ENCODE results near the gene FGFRL1. TPM values are rescaled to one million over a fixed set of nuclear protein-coding genes. Genes with fewer than 3 reads are reported as not detected.

Gene FGFRL1
- total RNA-seq, 6 experiments from 2014 or later = 27.9 to 60.1 (median 45.7) TPM

- ATAC-seq (peak in 2 of 4 donors; percentile 3 to 4), DNase-seq (no peak)
- Histone ChIP-seq H3K27me3 (peaks cover 4 to 9% of the 10 kb centered on the region in 2 donors), H3K4me1 (peaks cover 0 to 13% (median 0%) of the 10 kb centered on the region in 4 donors), H3K36me3 (no peaks in the 10 kb centered on the region), H3K27ac (no peak overlapping the region), H3K4me3 (no peak overlapping the region), H3K9me3 (no peaks in the 10 kb centered on the region)
- TF ChIP-seq CTCF (IDR thresholded peaks at IDR 0.05) = no peak
- no peak for TF ChIP-seq POLR2A (IDR thresholded peaks at IDR 0.05)
- 28% methylated on average over 4 of the region's 63 CpGs for WGBS (ENCODE audit: insufficient coverage, low coverage, low lambda C conversion rate, missing lambda C conversion rate)
- intact Hi-C loops (cut with DNase I) = no loop called here
Observed at GRCh38 chr4:1003271-1004070, 8.0 kb upstream of the FGFRL1 start.

- TF ChIP-seq POLR2A (IDR thresholded peaks at IDR 0.05) (no peak), CTCF (IDR thresholded peaks at IDR 0.05) (no peak)
- no peak overlapping the region for H3K27ac ChIP-seq
- intact Hi-C loops (cut with DNase I) = no loop called here
- H3K4me3 ChIP-seq = no peak overlapping the region
- peaks cover 0 to 17% (median 2%) of the 10 kb centered on the region in 4 donors for H3K4me1 ChIP-seq
- H3K27me3 ChIP-seq = peaks cover 4 to 9% of the 10 kb centered on the region in 2 donors
- no peaks in the 10 kb centered on the region for H3K36me3 ChIP-seq
- DNase-seq (no peak), ATAC-seq (no peak)
- H3K9me3 ChIP-seq = no peaks in the 10 kb centered on the region
- 77% methylated on average over 4 of the region's 13 CpGs for WGBS (ENCODE audit: insufficient coverage, low coverage, low lambda C conversion rate, missing lambda C conversion rate)
Observed at GRCh38 chr4:1004071-1004418, 7.4 kb upstream of the FGFRL1 start.

GRCh38 chr4:1004557-1005485, 6.6 kb upstream of the FGFRL1 start:
- no peak for ATAC-seq
- H3K27me3 ChIP-seq = peaks cover 4 to 9% of the 10 kb centered on the region in 2 donors
- H3K4me1 ChIP-seq = peaks cover 0 to 18% (median 3%) of the 10 kb centered on the region in 4 donors
- WGBS (ENCODE audit: insufficient coverage, low coverage, low lambda C conversion rate, missing lambda C conversion rate) = 96% methylated on average over 3 of the region's 25 CpGs
- TF ChIP-seq CTCF (IDR thresholded peaks at IDR 0.05) (no peak), POLR2A (IDR thresholded peaks at IDR 0.05) (no peak)
- no peaks in the 10 kb centered on the region for H3K9me3 ChIP-seq
- intact Hi-C loops (cut with DNase I) = no loop called here
- H3K27ac ChIP-seq = no peak overlapping the region
- H3K4me3 ChIP-seq = no peak overlapping the region
- no peak for DNase-seq
- H3K36me3 ChIP-seq = no peaks in the 10 kb centered on the region

- H3K4me3 ChIP-seq = no peak overlapping the region
- ATAC-seq = no peak
- TF ChIP-seq POLR2A (IDR thresholded peaks at IDR 0.05) (no peak), CTCF (IDR thresholded peaks at IDR 0.05) (no peak)
- no peak overlapping the region for H3K27ac ChIP-seq
- DNase-seq = no peak
- no peaks in the 10 kb centered on the region for H3K9me3 ChIP-seq
- WGBS (ENCODE audit: insufficient coverage, low coverage, low lambda C conversion rate, missing lambda C conversion rate) = 90% methylated on average over 5 of the region's 5 CpGs
- peaks cover 4 to 9% of the 10 kb centered on the region in 2 donors for H3K27me3 ChIP-seq
- no peaks in the 10 kb centered on the region for H3K36me3 ChIP-seq
- intact Hi-C loops (cut with DNase I) = no loop called here
- peaks cover 0 to 31% (median 8%) of the 10 kb centered on the region in 4 donors for H3K4me1 ChIP-seq
Observed at GRCh38 chr4:1006856-1007255, 4.6 kb upstream of the FGFRL1 start.

Data from right lobe of liver (tissue), 6 donors.